Heart left ventricle (tissue), 16 donors: ENCODE results near the gene RPIA. TPM values are rescaled to one million over a fixed set of nuclear protein-coding genes. Genes with fewer than 3 reads are reported as not detected.
A peak's percentile ranks its signal among the peaks of the same experiment; 100 is the strongest.

Experiments used
- ATAC-seq, 4 donors: fragments of 200-7000 bp; cut with Tn5 transposase; one replicate each; pipeline ENCODE4 v1.9.1; 2020 to 2022; ENCODE audit warnings: moderate library complexity in 4 of 4, mild to moderate bottlenecking in 3 of 4, moderate number of reproducible peaks in 1 of 4
- DNase-seq, 5 donors: peaks; one replicate each; pipeline ENCODE4 v3.0.0-alpha.2; 2020
- H3K27ac ChIP-seq, 12 donors: fragments of 200-600 bp; sonication (generic) in 4 of 12; one replicate each; pipeline versions ENCODE4 v1.5.0 to v1.8.0; 2016 to 2022; ENCODE audit warnings: mild to moderate bottlenecking in 2 of 12
- H3K27me3 ChIP-seq, 9 donors: fragments of 200-600 bp; sonication (generic) in 2 of 9; one replicate each; pipeline versions ENCODE4 v1.5.1 to v1.8.0; 2016 to 2022; ENCODE audit warnings: mild to moderate bottlenecking in 3 of 9
- H3K36me3 ChIP-seq, 9 donors: fragments of 200-600 bp; sonication (generic) in 2 of 9; one replicate each; pipeline versions ENCODE4 v1.5.0 to v1.8.0; 2018 to 2022; ENCODE audit warnings: mild to moderate bottlenecking in 2 of 9
- H3K4me1 ChIP-seq, 12 donors: fragments of 200-600 bp; sonication (generic) in 4 of 12; one replicate each; pipeline versions ENCODE4 v1.5.0 to v1.8.0; 2016 to 2022; ENCODE audit warnings: mild to moderate bottlenecking in 3 of 12
- H3K4me3 ChIP-seq, 12 donors: fragments of 200-600 bp; sonication (generic) in 4 of 12; one replicate each; pipeline versions ENCODE4 v1.5.0 to v1.8.0; 2017 to 2022; ENCODE audit warnings: mild to moderate bottlenecking in 9 of 12, moderate library complexity in 4 of 12
- H3K9me3 ChIP-seq, 12 donors: fragments of 200-600 bp; sonication (generic) in 4 of 12; one replicate each; pipeline versions ENCODE4 v1.5.0 to v1.8.0; 2016 to 2022; ENCODE audit warnings: mild to moderate bottlenecking in 1 of 12
- POLR2A ChIP-seq, 2 donors: fragments of 450-650 bp; IDR thresholded peaks; one replicate each; pipeline ENCODE4 v1.6.1; 2017; ENCODE audit warnings: antibody characterized with exemption in 2 of 2, mild to moderate bottlenecking in 2 of 2, moderate library complexity in 2 of 2
- WGBS, 4 donors: extraction: QIAGEN DNeasy Blood & Tissue Kit in 2 of 4; methylation state at CpG; one replicate each; pipeline versions ENCODE4 v1.1.5 to v1.1.7; 2013 to 2018; 5-methylcytosine and 5-hydroxymethylcytosine counted together
- intact Hi-C, 10 donors: fragments of 100-400 bp; cut with DNase I; formaldehyde crosslinking; loops; one replicate each; pipeline versions ENCODE4 v1.11.1 to v1.14.2; 2022
- polyA plus RNA-seq, 2 donors: library from polyadenylated mRNA; stranded (reverse); fragments of 200-250 nt; gene quantifications; one replicate each; pipeline ENCODE4 v1.2.3, GENCODE V29; 2013
- total RNA-seq, 9 donors: library from RNA; depleted of rRNA in 2 of 9; stranded (reverse); fragments of >200 nt in 2 of 9; fragmentation: NEBNext Ultra II Directional in 3 of 9; extraction: Animal tissue kit (Norgen Biotek cat#: 25700) in 3 of 9; gene quantifications; one replicate each; pipeline versions ENCODE4 v1.1.0 to v1.2.4, GENCODE V29; 2016 to 2023
- TF ChIP-seq, protein P1 (sequence below), 12 donors: fragments of 200-600 bp; sonication (generic) in 4 of 12; IDR thresholded peaks; one replicate each; pipeline versions ENCODE4 v1.5.0 to v1.8.0; 2018 to 2022; ENCODE audit warnings: antibody characterized with exemption in 12 of 12, mild to moderate bottlenecking in 5 of 12
- donor health status: ischemic (EF 13 %, LVEDD 7.1; RV severe dilation, severe dysfunction).
- donor health status: healthy with polysubstance abuse.
- donor health status: DM: no; HTN: yes; CAD: no.
- donor health status: DM: no; HTN: no; CAD: no.
- donor health status: ischemic (EF 25% LVEDD 6.9; RV normal size, moderate dysfunction).
- donor health status: ischemic (EF 25% LVEDD 5.7; RV mildly dilated, moderate dysfunction).
- donor health status: healthy.
- donor health status: DM: yes; HTN: yes; CAD: no.
- donor health status: ischemic (EF 35%, LVEDD 5.7; RV mildly dilated, moderate dysfunction).
- donor health status: nonischemic (EF 11% LVEDD 7.7; RV severe dilation, severe dysfunction).
- donor health status: DM: yes; HTN: yes; CAD: no.
- donor health status: PGD.
- donor health status: ischemic (EF 29% LVEDD 5.4; RV normal size, mild dysfunction).
- donor health status: nonischemic (EF 23%, LVEDD 6.1; RV moderate dilation, normal function).

Gene RPIA
- total and polyA plus RNA-seq, 11 donors, result 4.1 to 15.4 (median 12.6) TPM

GRCh38 chr2:88684519-88684918 is 7.0 kb upstream of the RPIA start:
- no peak for DNase-seq
- peaks cover 0 to 13% (median 0%) of the 10 kb centered on the region in 12 donors for H3K4me1 ChIP-seq
- no peak for ATAC-seq
- H3K4me3 ChIP-seq, result no peak overlapping the region
- TF ChIP-seq POLR2A (IDR thresholded peaks at IDR 0.05), result no peak
- TF ChIP-seq, protein P1, sequence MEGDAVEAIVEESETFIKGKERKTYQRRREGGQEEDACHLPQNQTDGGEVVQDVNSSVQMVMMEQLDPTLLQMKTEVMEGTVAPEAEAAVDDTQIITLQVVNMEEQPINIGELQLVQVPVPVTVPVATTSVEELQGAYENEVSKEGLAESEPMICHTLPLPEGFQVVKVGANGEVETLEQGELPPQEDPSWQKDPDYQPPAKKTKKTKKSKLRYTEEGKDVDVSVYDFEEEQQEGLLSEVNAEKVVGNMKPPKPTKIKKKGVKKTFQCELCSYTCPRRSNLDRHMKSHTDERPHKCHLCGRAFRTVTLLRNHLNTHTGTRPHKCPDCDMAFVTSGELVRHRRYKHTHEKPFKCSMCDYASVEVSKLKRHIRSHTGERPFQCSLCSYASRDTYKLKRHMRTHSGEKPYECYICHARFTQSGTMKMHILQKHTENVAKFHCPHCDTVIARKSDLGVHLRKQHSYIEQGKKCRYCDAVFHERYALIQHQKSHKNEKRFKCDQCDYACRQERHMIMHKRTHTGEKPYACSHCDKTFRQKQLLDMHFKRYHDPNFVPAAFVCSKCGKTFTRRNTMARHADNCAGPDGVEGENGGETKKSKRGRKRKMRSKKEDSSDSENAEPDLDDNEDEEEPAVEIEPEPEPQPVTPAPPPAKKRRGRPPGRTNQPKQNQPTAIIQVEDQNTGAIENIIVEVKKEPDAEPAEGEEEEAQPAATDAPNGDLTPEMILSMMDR (IDR thresholded peaks at IDR 0.05), result no peak
- no peaks in the 10 kb centered on the region for H3K27me3 ChIP-seq
- H3K9me3 ChIP-seq, result peaks cover 0 to 17% (median 7%) of the 10 kb centered on the region in 12 donors
- H3K36me3 ChIP-seq, result no peaks in the 10 kb centered on the region
- no peak overlapping the region for H3K27ac ChIP-seq
- 61 to 75% (median 71%) methylated on average over 2 of the region's 2 CpGs for WGBS, 4 donors
- intact Hi-C loops, result no loop called here

- Histone ChIP-seq H3K27ac (no peak overlapping the region), H3K36me3 (no peaks in the 10 kb centered on the region), H3K9me3 (peaks cover 0 to 17% (median 7%) of the 10 kb centered on the region in 12 donors), H3K4me3 (no peak overlapping the region), H3K27me3 (no peaks in the 10 kb centered on the region), H3K4me1 (peaks cover 0 to 13% (median 8%) of the 10 kb centered on the region in 12 donors)
- 81 to 91% (median 87%) methylated on average over 4 of the region's 4 CpGs for WGBS, 4 donors
- TF ChIP-seq, protein P1 (IDR thresholded peaks at IDR 0.05), result no peak
- TF ChIP-seq POLR2A (IDR thresholded peaks at IDR 0.05), result no peak
- ATAC-seq (no peak), DNase-seq (no peak)
- intact Hi-C loops, result no loop called here
Observed at GRCh38 chr2:88686320-88686719, 5.2 kb upstream of the RPIA start.

DNA sequence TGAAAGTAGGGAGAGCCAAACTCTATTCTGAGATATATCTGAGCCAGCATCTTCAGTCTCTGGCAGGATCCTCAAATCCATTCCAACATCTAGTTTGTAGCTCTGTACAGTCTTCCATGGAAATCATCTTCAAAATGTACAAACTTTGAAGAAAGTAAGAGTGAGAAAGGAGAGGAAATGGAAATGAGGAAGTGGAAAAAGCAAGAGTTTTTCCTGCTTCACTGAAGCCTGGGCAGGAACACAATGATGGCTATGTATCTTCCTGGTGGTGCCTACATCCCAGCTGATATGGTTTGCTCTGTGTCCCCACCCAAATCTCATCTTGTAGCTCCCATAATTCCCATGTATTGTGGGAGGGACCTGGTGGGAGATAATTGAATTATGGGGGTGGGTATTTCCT is 4.1 kb upstream of the RPIA start:
- Histone ChIP-seq H3K4me1 (peaks cover 0 to 16% (median 9%) of the 10 kb centered on the region in 12 donors), H3K27ac (no peak overlapping the region), H3K36me3 (no peaks in the 10 kb centered on the region), H3K9me3 (peaks cover 0 to 17% (median 7%) of the 10 kb centered on the region in 12 donors), H3K4me3 (no peak overlapping the region), H3K27me3 (no peaks in the 10 kb centered on the region)
- intact Hi-C loops, result no loop called here
- ATAC-seq, result no peak
- no peak for DNase-seq
- TF ChIP-seq, protein P1 (IDR thresholded peaks at IDR 0.05), result no peak
- no peak for TF ChIP-seq POLR2A (IDR thresholded peaks at IDR 0.05)

DNA sequence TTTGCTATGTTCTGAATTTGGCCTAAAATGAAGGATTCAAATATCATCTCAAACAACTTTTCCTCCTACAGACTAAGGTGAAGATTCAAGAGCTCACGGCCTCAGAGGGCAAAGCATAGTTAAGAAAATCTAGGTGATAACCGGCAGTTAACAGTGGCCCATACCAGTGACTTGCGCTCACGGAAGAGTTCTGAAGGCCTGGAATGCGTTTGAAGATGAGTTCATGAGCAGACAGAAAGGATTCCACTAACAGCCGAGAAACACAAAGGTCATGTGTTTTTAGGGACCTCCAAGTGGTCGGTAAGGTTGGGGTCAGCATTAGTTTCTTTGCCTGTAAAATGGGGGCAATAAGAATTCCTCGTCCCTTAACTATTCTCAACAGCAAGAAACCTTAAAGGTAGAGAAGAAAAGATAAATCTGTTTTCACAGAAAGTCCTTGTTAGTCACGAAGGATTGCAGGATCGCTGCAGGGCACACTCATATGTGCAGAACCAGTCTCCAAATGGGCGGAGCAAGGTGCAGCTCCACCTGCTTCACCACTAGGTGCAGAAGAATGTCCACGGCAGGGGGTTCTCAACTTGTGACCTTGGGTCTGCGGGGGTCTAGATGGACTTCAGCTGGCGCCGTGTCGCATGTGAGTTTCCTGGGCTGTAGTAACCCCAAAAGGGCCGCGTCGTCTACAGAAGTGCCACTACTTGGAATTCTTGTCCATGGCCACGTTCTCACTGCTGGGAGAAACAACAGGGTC is 708 bp upstream of the RPIA start:
- Histone ChIP-seq H3K27ac (peak overlapping the region; percentile 58 to 89 (median 82)), H3K9me3 (no peaks in the 10 kb centered on the region), H3K4me1 (peaks cover 2 to 40% (median 21%) of the 10 kb centered on the region in 12 donors), H3K36me3 (no peaks in the 10 kb centered on the region), H3K4me3 (peak overlapping the region; percentile 45 to 98 (median 78)), H3K27me3 (no peaks in the 10 kb centered on the region)
- ATAC-seq, result peak; percentile 0 to 4 (median 2)
- peak in 1 of 5 donors; percentile 36 for DNase-seq
- intact Hi-C loops, result loop anchor here in 2 of 10 donors (1.0 to 5.0 kb wide), 3 partner anchors 47 to 63 kb away; partner anchors contain the start of gene EIF2AK3 (in 1 of the 2)
- no peak for TF ChIP-seq POLR2A (IDR thresholded peaks at IDR 0.05)
- WGBS, 4 donors, result 36 to 42% (median 39%) methylated on average over 19 to 20 of the region's 20 CpGs
